ENCODE measurements around the gene SNX20.

- TF ChIP-seq POLR2A (IDR thresholded peaks at IDR 0.05; ENCODE audit: extremely low read depth, insufficient read length): no peak
- no peak for TF ChIP-seq CTCF (IDR thresholded peaks at IDR 0.05; ENCODE audit: low read depth, low read length)
- no peak for TF ChIP-seq MAX (IDR thresholded peaks at IDR 0.05; ENCODE audit: low read depth, low read length)
Measured at GRCh38 chr16:50640391-50640790, 40.7 kb downstream of the SNX20 start.

Data from NB4 (cell line).